Right ventricle myocardium superior (tissue), 1 donor: Measurements from ENCODE around the gene CTDSPL. TPM values are rescaled to one million over a fixed set of nuclear protein-coding genes. Genes with fewer than 3 reads are reported as not detected.
"Not testable (repeated sequence)": the region's sequence is repeated elsewhere in the genome, so short reads cannot be mapped to it uniquely, and the experiment has no call there.

Source experiments
- ATAC-seq: fragments of 200-7000 bp; cut with Tn5 transposase; one replicate; pipeline ENCODE4 v1.9.1; 2020; ENCODE audit warnings: mild to moderate bottlenecking; ENCODE audit not compliant: poor library complexity
- DNase-seq: peaks from one replicate; pipeline ENCODE4 v3.0.0-alpha.2; 2020
- intact Hi-C: fragments of 100-400 bp; cut with DNase I; formaldehyde crosslinking; loops from one replicate; pipeline ENCODE4 v1.11.2; 2022
- microRNA-seq: library from miRNA; unstranded; fragments of <30 nt; microRNA quantifications from one replicate; pipeline ENCODE4 v1.2.0, GENCODE V29; 2020
- total RNA-seq: library from RNA; stranded (reverse); fragmentation: NEBNext Ultra II Directional; extraction: Animal tissue kit (Norgen Biotek cat#: 25700); gene quantifications from one replicate; pipeline ENCODE4 v1.2.1, GENCODE V29; 2021
- donor health status: DM: no; HTN: yes; CAD: no; lungs with severe emphysema.

CTDSPL gene
- total RNA-seq, 1 donor from 2014 or later, result 46.0 TPM

DNA sequence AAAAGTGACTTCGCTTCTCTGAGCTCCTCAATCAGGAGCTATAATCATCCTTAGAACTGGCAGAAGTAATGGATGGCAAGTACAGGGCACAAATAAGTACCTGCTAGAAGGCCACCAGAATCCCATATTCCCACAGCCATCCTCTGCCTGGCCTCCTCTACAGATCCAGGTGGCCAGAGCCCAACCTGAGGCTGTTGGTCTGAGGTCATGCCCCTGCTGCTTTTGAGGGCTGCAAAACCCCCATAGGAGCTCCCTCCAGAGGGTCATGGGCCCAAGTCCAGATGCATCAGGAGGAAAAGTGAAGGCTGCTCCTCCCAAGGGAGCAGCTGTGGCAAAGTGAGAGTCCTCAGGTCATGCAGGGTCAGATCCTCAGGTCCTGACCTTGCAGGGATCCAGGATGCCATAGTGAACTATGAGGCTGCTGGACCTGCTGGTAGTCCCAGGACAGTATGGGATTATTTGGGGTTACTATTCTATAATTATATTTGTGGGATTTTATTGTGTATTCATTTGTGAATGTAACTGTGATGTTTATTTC lies 170.7 kb downstream of the CTDSPL start:
- ATAC-seq (no peak), DNase-seq (no peak)
- intact Hi-C loops, result no loop called here

DNA sequence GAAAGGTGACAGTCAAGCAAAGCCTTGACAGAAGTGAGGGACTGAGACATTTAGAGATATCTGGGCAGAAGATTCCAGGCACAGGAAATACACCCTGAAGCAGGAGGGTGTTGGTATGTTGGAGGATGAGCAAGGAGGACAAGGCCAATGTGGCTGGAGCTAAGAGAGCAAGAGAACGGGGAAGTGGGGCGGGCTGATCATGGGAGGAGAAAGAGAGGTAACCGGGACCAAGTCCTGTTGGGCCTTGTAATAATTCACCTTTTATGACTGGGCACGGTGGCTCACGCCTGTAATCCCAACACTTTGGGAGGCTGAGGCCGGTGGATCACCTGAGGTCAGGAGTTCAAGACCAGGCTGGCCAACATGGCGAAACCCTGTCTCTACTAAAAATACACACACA lies 171.9 kb downstream of the CTDSPL start:
- intact Hi-C loops, DNase-seq, ATAC-seq: not testable (repeated sequence)

Small RNA genes within 50 kb of the gene (microRNA-seq; reads per million reads assigned to microRNA genes)
- gene MIR26A1, result 14.6 reads per million, percentile 31 among the genes with 10 or more reads in this experiment

Other genes starting within 250 kb of the CTDSPL start
- 4.0 TPM for gene VILL, start 128.9 kb downstream of the CTDSPL start, total RNA-seq
- gene PLCD1, start 167.8 kb downstream of the CTDSPL start, total RNA-seq, result 8.5 TPM
- 0.16 TPM for gene DLEC1, start 177.3 kb downstream of the CTDSPL start, total RNA-seq